K562 (cell line): ENCODE measurements around the gene EIF1. TPM values are rescaled to one million over a fixed set of nuclear protein-coding genes. Genes with fewer than 3 reads are reported as not detected.

Experiments used
- CHD2 ChIP-seq: IDR thresholded peaks from 2 replicates; pipeline ENCODE4 v1.6.1; 2011; ENCODE audit warnings: low read depth, low read length
- PTTG1 ChIP-seq: fragments of 450-650 bp; IDR thresholded peaks from 2 replicates; pipeline ENCODE4 v1.6.1; 2016; ENCODE audit warnings: low read depth, mild to moderate bottlenecking, missing genetic modification characterization, missing compliant biosample characterization
- ZNF12 ChIP-seq: sonication (generic); formaldehyde crosslinking; IDR thresholded peaks from 2 replicates; pipeline ENCODE4 v1.4.0; 2020; ENCODE audit warnings: mild to moderate bottlenecking, missing genetic modification reagents
- ZNF778 ChIP-seq: fragments of 450-650 bp; formaldehyde crosslinking; IDR thresholded peaks from 2 replicates; pipeline ENCODE4 v1.4.0; 2020; ENCODE audit warnings: mild to moderate bottlenecking, moderate library complexity
- polyA plus RNA-seq, 8 experiments: library from polyadenylated mRNA; depleted of rRNA in 4 of 8; stranded (reverse) in 5 of 8; unstranded in 3 of 8; fragments of >200 nt; fragmentation: Nextera tagmentation in 2 of 8; fragmentation: Illumina TruSeq in 1 of 8; extraction: Ambion mirVana in 2 of 8; extraction: Trizol in 1 of 8; gene quantifications; 2 replicates each; pipeline versions ENCODE4 v1.2.1 to v1.2.3, GENCODE V29; 2011 to 2014; ENCODE audit warnings: inconsistent platforms in 1 of 8, missing spikeins in 1 of 8
- total RNA-seq, 7 experiments: library from RNA; depleted of rRNA in 6 of 7; stranded (reverse); fragments of >200 nt in 6 of 7; fragmentation: Illumina TruSeq in 2 of 7; extraction: Trizol in 2 of 7; gene quantifications; 2 replicates each; pipeline versions ENCODE4 v1.2.1 to v1.2.3, GENCODE V29; 2011 to 2021; ENCODE audit warnings: low replicate concordance in 1 of 7
- TF ChIP-seq, protein P1 (sequence below): fragments of 250-450 bp; sonication (Bioruptor Pico); IDR thresholded peaks from 2 replicates; pipeline ENCODE4 v1.9.0; 2021; ENCODE audit warnings: mild to moderate bottlenecking, inconsistent platforms
- TF ChIP-seq, protein P2 (sequence below): sonication (generic); formaldehyde crosslinking; IDR thresholded peaks from 2 replicates; pipeline ENCODE4 v1.8.1; 2023; ENCODE audit warnings: mild to moderate bottlenecking, missing genetic modification reagents
- TF ChIP-seq, protein P3 (sequence below), 2 experiments: fragments of 450-650 bp in 1 of 2; sonication (generic) in 1 of 2; formaldehyde crosslinking in 1 of 2; IDR thresholded peaks; 2 replicates each; pipeline versions ENCODE4 v1.7.1 to v1.9.0; 2016 to 2022; ENCODE audit warnings: inconsistent platforms in 1 of 2, mild to moderate bottlenecking in 1 of 2, missing genetic modification reagents in 1 of 2
- TF ChIP-seq, protein P4 (sequence below): sonication (generic); formaldehyde crosslinking; IDR thresholded peaks from 2 replicates; pipeline ENCODE4 v1.5.0; 2020; ENCODE audit warnings: missing genetic modification reagents

Gene EIF1
- total and polyA plus RNA-seq, 9 of the 15 experiments (the other 6 are each of a cell fraction or from before 2014, with no cell fraction given) = 67.0 to 1,204 (median 320) TPM

DNA sequence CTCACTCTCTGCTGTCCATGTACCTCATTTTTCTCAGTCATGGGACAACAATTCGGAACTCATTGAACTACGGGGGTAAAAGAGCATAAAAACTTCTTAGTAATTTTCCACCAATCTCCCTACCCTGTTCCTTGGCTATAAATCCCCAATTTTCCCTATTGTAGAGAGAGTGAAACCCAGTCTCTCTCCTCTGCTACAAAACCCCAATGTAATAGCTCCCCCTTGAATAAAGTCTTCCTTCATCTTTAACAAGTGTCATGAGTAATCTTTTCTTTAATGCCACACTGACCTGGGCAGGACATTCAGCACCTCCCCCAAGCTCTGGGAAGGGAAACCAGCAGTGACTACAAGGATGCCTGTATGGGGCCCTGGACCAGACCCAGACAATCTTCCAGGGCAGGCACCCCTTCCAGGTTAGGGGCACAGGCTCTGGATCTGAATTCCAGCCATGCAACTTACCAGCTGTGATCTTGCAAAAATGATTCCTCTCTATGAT is 10.2 kb upstream of the EIF1 start (continued):
- TF ChIP-seq ZNF12 (CRISPR knock-in tag) (no peak), CHD2 (peak; percentile 75), ZNF778 (CRISPR knock-in tag) (no peak), PTTG1 (no peak)
- TF ChIP-seq, protein P1, sequence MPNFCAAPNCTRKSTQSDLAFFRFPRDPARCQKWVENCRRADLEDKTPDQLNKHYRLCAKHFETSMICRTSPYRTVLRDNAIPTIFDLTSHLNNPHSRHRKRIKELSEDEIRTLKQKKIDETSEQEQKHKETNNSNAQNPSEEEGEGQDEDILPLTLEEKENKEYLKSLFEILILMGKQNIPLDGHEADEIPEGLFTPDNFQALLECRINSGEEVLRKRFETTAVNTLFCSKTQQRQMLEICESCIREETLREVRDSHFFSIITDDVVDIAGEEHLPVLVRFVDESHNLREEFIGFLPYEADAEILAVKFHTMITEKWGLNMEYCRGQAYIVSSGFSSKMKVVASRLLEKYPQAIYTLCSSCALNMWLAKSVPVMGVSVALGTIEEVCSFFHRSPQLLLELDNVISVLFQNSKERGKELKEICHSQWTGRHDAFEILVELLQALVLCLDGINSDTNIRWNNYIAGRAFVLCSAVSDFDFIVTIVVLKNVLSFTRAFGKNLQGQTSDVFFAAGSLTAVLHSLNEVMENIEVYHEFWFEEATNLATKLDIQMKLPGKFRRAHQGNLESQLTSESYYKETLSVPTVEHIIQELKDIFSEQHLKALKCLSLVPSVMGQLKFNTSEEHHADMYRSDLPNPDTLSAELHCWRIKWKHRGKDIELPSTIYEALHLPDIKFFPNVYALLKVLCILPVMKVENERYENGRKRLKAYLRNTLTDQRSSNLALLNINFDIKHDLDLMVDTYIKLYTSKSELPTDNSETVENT = no peak; the same call in none of the 2 replicates
- TF ChIP-seq, protein P2, sequence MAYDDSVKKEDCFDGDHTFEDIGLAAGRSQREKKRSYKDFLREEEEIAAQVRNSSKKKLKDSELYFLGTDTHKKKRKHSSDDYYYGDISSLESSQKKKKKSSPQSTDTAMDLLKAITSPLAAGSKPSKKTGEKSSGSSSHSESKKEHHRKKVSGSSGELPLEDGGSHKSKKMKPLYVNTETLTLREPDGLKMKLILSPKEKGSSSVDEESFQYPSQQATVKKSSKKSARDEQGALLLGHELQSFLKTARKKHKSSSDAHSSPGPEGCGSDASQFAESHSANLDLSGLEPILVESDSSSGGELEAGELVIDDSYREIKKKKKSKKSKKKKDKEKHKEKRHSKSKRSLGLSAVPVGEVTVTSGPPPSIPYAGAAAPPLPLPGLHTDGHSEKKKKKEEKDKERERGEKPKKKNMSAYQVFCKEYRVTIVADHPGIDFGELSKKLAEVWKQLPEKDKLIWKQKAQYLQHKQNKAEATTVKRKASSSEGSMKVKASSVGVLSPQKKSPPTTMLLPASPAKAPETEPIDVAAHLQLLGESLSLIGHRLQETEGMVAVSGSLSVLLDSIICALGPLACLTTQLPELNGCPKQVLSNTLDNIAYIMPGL (CRISPR knock-in tag) = no peak
- TF ChIP-seq, protein P3, sequence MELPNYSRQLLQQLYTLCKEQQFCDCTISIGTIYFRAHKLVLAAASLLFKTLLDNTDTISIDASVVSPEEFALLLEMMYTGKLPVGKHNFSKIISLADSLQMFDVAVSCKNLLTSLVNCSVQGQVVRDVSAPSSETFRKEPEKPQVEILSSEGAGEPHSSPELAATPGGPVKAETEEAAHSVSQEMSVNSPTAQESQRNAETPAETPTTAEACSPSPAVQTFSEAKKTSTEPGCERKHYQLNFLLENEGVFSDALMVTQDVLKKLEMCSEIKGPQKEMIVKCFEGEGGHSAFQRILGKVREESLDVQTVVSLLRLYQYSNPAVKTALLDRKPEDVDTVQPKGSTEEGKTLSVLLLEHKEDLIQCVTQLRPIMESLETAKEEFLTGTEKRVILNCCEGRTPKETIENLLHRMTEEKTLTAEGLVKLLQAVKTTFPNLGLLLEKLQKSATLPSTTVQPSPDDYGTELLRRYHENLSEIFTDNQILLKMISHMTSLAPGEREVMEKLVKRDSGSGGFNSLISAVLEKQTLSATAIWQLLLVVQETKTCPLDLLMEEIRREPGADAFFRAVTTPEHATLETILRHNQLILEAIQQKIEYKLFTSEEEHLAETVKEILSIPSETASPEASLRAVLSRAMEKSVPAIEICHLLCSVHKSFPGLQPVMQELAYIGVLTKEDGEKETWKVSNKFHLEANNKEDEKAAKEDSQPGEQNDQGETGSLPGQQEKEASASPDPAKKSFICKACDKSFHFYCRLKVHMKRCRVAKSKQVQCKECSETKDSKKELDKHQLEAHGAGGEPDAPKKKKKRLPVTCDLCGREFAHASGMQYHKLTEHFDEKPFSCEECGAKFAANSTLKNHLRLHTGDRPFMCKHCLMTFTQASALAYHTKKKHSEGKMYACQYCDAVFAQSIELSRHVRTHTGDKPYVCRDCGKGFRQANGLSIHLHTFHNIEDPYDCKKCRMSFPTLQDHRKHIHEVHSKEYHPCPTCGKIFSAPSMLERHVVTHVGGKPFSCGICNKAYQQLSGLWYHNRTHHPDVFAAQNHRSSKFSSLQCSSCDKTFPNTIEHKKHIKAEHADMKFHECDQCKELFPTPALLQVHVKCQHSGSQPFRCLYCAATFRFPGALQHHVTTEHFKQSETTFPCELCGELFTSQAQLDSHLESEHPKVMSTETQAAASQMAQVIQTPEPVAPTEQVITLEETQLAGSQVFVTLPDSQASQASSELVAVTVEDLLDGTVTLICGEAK (IDR thresholded peaks at IDR 0.05) = no peak
- TF ChIP-seq, protein P3 (CRISPR knock-in tag; IDR thresholded peaks at IDR 0.05) = no peak
- TF ChIP-seq, protein P4, sequence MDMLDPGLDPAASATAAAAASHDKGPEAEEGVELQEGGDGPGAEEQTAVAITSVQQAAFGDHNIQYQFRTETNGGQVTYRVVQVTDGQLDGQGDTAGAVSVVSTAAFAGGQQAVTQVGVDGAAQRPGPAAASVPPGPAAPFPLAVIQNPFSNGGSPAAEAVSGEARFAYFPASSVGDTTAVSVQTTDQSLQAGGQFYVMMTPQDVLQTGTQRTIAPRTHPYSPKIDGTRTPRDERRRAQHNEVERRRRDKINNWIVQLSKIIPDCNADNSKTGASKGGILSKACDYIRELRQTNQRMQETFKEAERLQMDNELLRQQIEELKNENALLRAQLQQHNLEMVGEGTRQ (CRISPR knock-in tag) = no peak
